DMS114 treated with DMSO at 0.1 percent for 48 hours (cell line): Measurements from ENCODE around the gene UNC119B.

Experiments used
- DNase-seq: peaks from one replicate; lab custom pipeline; 2025; ENCODE audit not compliant: unreplicated experiment; lab: John Stamatoyannopoulos, UW

Gene UNC119B

DNA sequence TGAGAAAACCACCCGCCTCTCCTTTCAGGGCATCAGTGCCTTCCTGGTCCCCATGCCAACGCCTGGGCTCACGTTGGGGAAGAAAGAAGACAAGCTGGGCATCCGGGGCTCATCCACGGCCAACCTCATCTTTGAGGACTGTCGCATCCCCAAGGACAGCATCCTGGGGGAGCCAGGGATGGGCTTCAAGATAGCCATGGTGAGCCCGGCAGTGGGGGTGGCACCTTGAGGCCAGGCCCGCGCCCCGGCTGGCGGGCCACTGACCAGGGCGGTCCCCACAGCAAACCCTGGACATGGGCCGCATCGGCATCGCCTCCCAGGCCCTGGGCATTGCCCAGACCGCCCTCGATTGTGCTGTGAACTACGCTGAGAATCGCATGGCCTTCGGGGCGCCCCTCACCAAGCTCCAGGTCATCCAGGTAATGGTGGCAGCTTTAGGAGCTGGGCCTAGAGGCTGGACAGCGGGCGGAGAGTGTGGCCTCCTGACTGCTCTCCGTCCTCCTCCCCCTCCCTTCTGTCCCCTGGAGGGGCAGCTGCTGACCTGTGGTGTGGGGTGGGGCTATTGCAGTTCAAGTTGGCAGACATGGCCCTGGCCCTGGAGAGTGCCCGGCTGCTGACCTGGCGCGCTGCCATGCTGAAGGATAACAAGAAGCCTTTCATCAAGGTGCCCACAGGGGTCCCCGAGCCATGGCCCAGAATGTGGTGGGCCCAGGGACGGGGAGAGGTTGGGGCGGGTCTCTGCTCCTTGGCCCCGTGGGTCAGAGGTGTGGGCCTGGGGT lies 28.2 kb downstream of the UNC119B start:
- no peak for DNase-seq

- DNase-seq, result no peak
Measured at GRCh38 chr12:120739031-120739762, 28.9 kb downstream of the UNC119B start.

DNA sequence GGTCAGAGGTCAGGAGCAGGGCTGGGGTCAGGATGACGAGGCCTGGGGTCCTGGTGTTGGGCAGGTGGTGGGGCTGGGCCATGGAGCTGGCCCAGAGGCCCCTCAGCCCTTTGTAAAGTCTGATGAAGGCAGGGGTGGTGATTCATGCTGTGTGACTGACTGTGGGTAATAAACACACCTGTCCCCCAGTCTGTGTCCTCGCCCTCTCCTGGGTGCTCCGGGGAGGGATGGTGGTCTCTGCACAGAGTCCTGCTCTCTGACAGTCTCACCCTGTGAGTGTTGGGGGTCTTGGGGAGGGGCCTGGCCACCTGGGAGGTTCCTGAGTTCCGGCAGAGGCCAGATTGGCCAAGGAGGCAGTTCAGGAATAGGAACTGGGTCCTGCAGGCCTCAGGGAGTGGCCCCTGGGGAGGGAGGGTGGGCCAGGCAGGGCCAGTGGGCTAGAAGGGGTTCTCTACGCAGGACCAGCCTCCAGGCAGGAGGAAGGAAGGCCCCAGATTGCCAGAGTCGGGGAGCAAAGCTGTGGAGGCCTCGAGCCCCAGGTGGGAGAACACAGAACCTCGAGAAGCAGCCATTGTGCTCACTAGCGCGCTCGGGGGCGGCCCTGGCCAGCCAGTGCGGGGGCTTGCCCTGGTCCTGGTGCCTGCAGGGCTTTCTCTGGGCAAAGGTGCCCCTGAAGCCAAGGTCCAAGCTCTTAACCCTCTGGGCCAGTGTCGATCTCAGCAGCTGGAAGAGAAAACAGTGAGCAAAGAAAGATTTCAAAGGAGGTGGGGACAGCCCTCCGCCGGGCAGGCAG lies 29.8 kb downstream of the UNC119B start:
- no peak for DNase-seq

DNA sequence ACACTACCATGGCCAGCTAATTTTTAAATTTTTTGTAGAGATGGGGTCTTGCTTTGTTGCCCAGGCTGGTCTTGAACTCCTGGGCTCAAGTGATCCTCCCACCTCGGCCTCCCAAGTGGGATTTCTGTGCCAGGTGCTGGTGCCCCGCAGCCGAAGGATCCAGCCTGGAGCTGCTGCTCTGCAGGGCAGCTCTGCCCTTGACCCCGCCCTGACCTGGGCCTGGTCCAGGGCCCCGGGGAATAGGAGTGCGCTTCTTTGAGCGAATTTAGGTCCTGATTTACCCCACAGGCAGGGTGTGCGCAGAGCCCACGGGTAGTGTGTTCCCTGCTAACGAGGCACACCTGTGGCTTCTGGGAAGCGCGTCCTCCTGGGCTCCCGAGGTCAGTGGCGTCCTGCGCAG lies 30.6 kb downstream of the UNC119B start:
- DNase-seq, result no peak

DNA sequence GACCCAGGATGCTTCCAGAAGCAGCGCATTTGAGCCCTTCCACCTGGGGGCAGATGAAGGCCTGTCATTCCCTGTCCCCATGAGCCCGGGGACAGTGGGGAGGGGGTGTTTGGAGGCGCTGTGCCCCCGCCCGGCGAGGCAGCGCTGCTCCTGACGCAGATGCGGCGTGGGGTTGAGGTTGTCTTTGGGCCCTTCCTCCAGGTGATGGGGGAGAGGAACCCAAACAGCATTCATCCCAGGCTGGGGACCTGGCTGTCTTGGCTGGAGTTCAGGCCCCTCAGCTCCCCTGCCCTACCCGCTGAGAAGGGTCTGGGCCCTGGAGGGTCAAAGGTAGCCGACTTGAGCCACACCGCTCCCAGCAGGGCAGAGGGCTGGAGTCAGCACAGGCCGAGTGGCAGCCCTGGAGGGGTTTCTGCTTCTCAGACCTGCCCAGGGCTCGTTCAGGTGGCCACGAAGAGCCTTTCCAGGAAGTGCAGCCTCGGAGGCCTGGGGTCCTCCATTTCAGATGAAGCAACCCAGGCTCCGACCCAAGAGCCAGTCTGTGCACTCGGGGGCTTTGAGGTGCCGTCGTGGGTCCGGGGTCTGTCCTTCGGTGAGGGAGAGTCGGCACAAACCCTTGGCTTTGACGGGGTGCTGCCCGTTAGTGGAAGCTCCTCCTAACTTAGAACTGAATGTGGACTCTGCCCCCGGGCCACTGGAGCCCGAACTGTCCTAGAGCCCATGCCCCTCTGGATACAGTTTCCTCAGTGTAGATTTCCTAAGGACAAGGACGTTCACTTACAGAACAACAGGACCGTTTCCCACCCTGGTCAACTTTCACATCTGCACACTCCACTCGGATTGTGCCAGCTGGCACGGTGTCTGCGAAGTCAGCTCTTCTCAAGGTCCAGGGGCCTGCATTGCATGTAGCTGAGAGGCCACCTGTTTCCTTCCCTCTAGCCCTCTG lies 31.5 kb downstream of the UNC119B start:
- DNase-seq, result no peak

DNA sequence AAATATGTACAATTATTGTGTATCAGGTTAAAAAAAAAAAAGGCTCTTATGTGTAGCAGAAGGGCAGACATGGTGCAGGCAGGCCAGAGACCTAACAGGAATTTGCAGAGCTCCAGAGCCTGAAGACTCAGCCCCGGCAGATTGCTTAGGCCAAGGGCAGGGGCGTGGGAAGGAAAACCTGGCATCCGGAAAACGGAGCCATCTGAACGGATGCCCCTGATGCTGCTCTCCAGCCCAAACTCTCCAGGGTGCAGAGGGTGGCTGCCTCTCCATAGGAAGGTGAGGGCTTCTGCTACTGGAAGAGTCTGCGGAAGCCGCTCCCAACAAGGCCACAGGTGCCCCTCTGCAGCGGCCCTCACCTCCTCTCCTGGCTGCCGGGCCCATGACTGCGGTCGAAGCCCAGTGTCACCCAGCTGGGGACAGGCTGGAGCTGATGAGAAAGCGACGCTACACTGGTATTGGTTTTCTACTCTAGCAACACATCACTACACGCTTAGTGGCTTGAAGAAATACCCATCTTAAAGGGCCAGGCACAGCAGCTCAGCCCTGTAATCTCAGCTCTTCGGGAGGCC lies 34.8 kb downstream of the UNC119B start:
- DNase-seq, result no peak

DNA sequence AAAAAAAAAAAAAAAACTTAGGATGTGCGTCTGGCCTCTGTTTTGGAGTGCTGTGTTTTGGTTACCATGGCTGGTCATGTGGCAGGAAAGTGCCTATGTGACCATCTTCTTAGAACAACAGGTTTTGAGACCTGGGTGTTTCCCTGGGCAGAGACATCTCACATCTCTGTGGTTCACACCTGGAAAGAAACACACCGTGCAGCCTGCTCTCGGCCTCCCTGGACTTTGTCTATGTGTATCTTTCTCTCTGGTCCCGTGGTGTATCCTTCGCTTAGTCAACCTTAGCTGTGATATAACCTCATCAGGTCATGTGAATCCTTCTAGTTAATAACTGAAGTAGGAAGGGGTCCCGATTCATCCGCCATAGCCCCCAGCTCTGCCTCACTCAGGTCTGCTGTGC lies 38.0 kb downstream of the UNC119B start:
- no peak for DNase-seq

DNA sequence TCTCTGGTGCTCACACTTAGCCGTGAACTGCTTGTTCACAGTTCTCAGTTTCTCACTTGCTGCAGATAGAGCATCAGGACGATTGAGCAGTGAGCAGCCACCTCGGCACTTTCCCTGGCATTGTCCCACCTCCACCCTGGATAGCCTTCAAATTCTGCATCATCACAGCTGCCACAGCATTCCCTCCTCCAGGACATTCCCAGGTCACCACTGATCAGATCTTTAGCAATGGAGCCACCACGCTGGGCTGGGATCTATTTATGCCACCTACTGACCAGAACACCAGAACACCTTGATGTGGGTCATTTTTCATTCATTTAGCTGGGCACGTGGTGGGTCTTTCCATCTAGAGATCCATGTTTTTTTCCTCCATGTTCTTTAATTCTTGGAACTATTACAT lies 39.0 kb downstream of the UNC119B start:
- DNase-seq, result no peak

DNA sequence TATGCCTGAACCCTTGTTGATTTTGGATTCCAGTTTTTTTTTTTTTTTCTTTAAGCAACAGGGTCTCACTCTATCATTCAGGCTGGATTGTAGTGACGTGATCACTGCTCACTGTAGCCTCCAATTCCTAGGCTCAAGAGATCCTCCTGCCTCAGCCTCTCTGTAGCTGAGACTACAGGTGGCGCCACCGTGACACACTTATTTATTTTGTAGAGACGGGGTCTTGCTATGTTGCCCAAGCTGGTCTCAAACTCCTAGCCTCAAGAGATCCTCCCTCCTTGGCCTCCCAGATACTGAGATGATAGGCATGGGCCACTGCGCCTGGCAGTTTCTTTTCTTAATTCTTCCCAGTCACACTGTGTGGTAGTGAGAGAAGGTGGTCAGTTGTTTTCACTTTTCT lies 40.5 kb downstream of the UNC119B start:
- DNase-seq, result no peak

GRCh38 chr12:120751389-120751788 lies 41.1 kb downstream of the UNC119B start:
- DNase-seq, result no peak

DNA sequence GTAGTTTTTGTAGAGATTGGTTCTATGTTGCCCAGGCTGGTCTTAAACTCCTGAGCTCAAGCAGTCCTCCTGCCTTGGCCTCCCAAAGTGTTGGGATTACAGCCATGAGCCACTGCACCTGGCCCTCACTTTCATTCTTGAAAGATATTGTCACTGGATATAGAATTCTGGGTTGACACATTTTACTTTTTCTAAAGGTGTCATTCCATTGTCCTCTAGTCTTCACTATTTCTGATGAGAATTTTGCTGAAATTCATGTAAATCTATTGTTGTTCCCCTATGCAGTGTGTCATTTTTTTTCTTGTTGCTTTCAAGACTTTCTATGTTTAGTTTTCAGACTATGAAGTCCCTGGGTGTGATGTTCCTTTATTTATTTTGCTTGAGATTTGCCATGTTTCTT lies 44.5 kb downstream of the UNC119B start:
- DNase-seq, result no peak

DNA sequence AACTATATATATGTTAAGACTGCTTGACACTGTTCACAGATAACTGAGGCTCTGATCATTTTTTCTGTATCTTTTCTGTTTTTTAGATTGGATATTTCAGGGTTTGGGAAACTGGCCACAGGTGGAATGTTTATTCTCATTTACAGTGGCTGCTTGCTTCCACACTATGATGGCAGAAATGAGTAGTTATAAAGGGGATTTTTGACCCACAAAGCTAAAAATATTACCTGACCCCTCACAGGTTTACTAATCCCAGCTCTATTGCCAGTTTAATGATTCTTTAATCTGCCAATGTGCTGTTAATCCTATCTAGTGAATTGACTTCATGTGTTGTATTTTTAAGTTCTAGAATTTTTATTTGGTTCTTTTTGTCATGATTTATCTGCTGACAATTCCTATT lies 45.0 kb downstream of the UNC119B start:
- DNase-seq, result no peak

DNA sequence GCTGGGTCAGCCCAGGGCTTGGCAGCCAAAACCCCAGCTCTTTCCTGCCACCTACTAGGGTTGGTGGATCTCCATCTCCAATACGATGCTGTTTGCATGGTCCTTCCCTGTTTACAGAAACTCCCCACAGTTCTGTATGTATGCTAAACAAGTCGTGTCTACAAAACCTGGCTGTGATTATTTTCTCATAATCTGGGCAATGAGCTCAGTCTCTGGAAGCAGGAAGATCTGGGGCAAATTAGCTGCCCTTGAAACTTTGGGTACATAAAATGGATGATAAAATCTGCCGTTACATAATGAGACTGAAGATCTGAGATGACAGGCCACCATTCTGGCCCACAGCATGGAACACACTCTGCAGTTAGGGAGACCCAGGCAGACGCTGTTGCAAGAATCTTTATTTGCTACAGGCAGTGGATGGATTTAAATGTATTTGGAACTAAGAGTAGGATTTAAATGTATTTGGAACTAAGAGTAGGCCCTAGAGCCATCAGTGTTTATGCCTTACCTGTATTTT lies 47.0 kb downstream of the UNC119B start:
- DNase-seq, result no peak

DNA sequence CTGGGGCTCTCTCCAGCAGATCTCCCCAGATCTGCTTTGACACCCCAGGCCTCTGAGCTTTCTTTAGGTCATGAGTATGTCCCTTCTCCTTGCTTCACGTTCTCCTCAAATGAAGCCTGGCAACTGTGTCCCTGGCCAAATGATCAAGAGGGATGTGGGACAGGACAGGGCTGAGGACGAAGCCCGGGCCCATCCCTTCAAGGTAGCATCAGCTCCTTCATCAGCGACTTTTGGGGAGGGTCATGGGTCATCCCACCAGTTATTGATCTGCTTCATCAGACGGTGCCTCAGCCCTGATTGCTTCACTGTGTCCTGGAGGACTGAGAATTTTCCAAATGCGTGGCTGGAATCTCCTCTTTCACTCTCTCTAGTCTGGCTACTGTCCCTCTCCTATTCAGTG lies 47.7 kb downstream of the UNC119B start:
- no peak for DNase-seq

DNA sequence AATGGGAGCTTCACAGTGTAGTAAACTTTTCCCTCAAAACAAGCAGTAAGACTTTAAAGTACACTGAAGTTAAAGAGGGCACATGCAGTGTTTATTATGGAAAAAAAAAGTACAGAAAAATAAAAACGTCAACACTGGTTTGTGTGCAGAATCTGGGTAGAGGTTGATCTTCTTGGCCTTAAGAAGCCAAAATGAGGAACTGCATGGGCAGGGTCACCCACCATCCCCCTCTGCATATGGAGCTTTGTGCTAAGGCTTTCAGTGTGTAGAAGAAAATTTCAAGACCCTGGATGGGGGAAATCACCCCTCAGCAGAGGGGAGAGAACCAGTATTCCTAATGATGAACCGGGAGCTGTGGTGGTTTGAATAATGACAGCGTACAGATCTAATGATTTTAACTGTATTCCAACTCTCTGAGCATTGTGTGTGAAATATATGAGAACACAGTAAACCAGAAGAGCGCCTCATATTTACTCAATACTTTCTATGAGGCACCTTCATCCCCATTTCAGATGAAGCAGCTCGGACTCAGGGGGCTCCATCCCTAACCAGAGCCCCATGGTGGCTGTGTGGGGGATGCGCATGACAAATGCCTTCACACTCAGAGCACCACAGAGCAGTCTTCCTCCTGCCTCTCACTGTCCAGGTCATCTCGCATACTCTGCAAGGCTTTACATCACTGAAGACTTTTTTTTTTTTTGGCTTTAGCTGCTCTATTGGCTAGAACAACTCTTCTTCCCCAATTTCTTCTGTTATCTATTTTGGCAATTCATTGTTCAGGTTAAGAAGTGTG lies 48.7 kb downstream of the UNC119B start:
- no peak for DNase-seq

GRCh38 chr12:120759591-120760348 lies 49.5 kb downstream of the UNC119B start:
- DNase-seq, result no peak

- DNase-seq, result no peak
Measured at GRCh38 chr12:120760349-120761254, 50.3 kb downstream of the UNC119B start.

DNA sequence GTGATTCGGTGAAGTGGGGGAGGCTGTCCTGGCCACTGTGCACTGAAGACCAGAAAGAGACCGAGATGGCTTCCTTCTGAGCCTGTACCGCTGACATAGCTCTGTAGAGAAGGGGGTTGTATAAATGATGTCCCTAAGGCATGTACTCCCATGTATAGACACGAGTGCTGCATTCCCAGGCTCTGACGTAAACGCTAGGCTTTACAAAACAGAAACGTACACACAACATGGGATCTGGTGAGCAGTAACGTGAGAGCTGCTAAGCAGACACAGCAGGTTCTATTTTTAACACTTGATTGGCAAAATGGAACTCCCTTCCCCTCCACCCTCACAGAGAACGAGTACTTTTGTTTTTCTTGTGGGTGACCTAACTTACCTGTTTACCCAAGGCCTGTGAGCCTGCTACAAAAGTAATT lies 51.3 kb downstream of the UNC119B start:
- no peak for DNase-seq
